Testis (tissue), 3 donors: ENCODE results near the gene SHQ1. TPM values are rescaled to one million over a fixed set of nuclear protein-coding genes. Genes with fewer than 3 reads are reported as not detected.

Experiments used
- DNase-seq: peaks from one replicate; pipeline ENCODE4 v3.0.0-alpha.2; 2019
- H3K27ac ChIP-seq, 2 donors: fragments of 200-600 bp; sonication (generic); one replicate each; pipeline ENCODE4 v1.5.1; 2019
- H3K27me3 ChIP-seq: fragments of 200-600 bp; sonication (generic); one replicate; pipeline ENCODE4 v1.5.1; 2019
- H3K36me3 ChIP-seq: fragments of 200-600 bp; sonication (generic); one replicate; pipeline ENCODE4 v1.5.1; 2017; ENCODE audit warnings: low read depth; ENCODE audit errors: missing control alignments
- H3K4me1 ChIP-seq: fragments of 200-600 bp; sonication (generic); one replicate; pipeline ENCODE4 v1.5.1; 2019
- H3K4me3 ChIP-seq, 2 donors: fragments of 200-600 bp; sonication (generic); one replicate each; pipeline ENCODE4 v1.5.1; 2017 to 2019
- H3K9me3 ChIP-seq: fragments of 200-600 bp; sonication (generic); one replicate; pipeline ENCODE4 v1.5.1; 2017
- CTCF ChIP-seq, 3 experiments: fragments of 450-650 bp in 2 of 3; fragments of 200-600 bp in 1 of 3; sonication (generic) in 1 of 3; IDR thresholded peaks; one replicate each; pipeline ENCODE4 v1.5.1; 2016 to 2019; ENCODE audit warnings: antibody characterized with exemption in 3 of 3, mild to moderate bottlenecking in 2 of 3, moderate library complexity in 1 of 3
- POLR2A ChIP-seq: fragments of 450-650 bp; IDR thresholded peaks from one replicate; pipeline ENCODE4 v1.6.1; 2017; ENCODE audit warnings: antibody characterized with exemption, mild to moderate bottlenecking, moderate library complexity
- WGBS, 2 donors: methylation state at CpG; one replicate each; pipeline ENCODE4 v1.1.5; 2018; 5-methylcytosine and 5-hydroxymethylcytosine counted together
- intact Hi-C: fragments of 100-400 bp; cut with DNase I; formaldehyde crosslinking; loops from one replicate; pipeline ENCODE4 v1.15.1; 2023; ENCODE audit warnings: low total_unique reads
- polyA plus RNA-seq: library from polyadenylated mRNA; stranded (reverse); fragments of 350-450 nt; fragmentation: Illumina TruSeq; extraction: RNeasy Lipid Tissue Mini Kit (QIAGEN cat#74804); gene quantifications from one replicate; pipeline ENCODE4 v1.2.3, GENCODE V29; 2014; ENCODE audit warnings: low read depth, low replicate concordance; ENCODE audit not compliant: insufficient read depth
- total RNA-seq, 2 donors: library from RNA; depleted of rRNA; stranded (reverse); fragments of >200 nt; gene quantifications; one replicate each; pipeline ENCODE4 v1.2.3, GENCODE V29; 2016

Gene SHQ1
- total and polyA plus RNA-seq, 3 donors from 2014 or later = 20.1 to 26.9 (median 21.2) TPM

DNA sequence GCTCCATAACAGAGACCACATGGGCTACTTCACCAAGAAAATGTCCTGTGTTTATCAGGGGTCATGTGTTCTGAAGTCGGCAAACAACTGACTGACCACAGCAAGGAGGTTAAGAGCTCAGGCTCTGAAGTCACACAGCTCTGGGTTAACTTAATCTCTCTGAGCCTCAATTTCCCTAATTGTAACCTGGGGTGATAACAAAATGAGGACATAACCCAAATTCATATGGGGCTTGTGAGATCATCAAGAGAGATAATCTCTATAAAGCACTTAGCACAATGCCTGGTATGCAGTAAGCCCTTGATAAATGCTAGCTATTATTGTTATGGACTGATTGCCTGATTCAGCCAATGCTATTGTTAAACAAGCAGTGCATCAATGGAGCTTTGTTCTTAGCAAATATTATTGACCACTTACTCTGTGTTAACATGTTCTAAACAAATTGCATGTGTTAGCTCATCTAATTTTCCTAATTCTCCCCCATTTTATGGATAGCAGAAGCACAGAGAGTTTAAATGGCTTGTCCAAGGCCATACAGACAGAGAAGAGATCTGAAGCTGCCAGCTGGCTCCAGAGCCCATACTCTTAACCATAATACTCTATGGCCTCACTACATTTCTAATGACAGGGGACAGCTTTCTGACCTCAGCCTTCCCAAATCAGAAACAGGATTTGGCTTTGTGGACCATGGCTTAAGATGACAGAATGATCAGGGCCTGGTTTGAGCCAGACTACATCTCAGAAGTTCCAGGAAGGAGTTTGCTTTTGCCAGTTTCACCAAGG is 78.3 kb downstream of the SHQ1 start:
- H3K27ac ChIP-seq = no peak overlapping the region
- no peaks in the 10 kb centered on the region for H3K9me3 ChIP-seq
- 67 to 100% methylated on average over 1 of the region's 1 CpG for WGBS, 2 donors
- H3K4me1 ChIP-seq = no peaks in the 10 kb centered on the region
- no peak overlapping the region for H3K4me3 ChIP-seq
- no peak for DNase-seq
- TF ChIP-seq CTCF (IDR thresholded peaks at IDR 0.05) (no peak), POLR2A (no peak)
- no peaks in the 10 kb centered on the region for H3K36me3 ChIP-seq
- H3K27me3 ChIP-seq = no peaks in the 10 kb centered on the region
- intact Hi-C loops = no loop called here

DNA sequence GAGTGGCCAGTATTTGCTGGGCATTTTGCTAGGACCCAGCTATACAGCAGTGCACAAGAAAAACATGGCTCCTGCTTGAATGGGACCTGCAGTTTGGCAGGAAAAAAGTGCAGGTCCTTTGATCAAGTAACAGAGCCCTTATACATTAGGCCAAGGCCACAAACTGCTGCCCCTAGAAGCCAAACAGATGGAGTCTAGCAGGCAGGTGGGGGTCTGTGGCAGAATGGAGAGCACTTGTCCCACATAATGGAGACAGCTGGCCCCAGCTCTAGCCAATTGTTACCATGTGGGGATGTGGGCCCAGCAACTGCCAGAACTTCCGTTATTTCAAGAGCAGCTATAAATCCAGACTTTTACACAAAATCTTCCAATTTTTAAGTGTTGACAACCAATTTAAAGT is 79.3 kb downstream of the SHQ1 start:
- WGBS, 2 donors = 85 to 100% methylated on average over 1 of the region's 1 CpG
- no peak for DNase-seq
- no peak overlapping the region for H3K27ac ChIP-seq

GRCh38 chr3:72768481-72768880 is 79.8 kb downstream of the SHQ1 start:
- H3K4me1 ChIP-seq = no peaks in the 10 kb centered on the region
- 64 to 71% methylated on average over 6 of the region's 6 CpGs for WGBS, 2 donors
- no peak for DNase-seq
- H3K27me3 ChIP-seq = no peaks in the 10 kb centered on the region
- no peak overlapping the region for H3K4me3 ChIP-seq
- H3K36me3 ChIP-seq = no peaks in the 10 kb centered on the region
- TF ChIP-seq POLR2A (no peak), CTCF (IDR thresholded peaks at IDR 0.05) (no peak)
- H3K9me3 ChIP-seq = no peaks in the 10 kb centered on the region
- no peak overlapping the region for H3K27ac ChIP-seq
- intact Hi-C loops = no loop called here

More for the DNA sequence above, 79.3 kb downstream of the SHQ1 start:
- no peaks in the 10 kb centered on the region for H3K27me3 ChIP-seq
- H3K4me1 ChIP-seq = no peaks in the 10 kb centered on the region
- no peaks in the 10 kb centered on the region for H3K9me3 ChIP-seq
- intact Hi-C loops = no loop called here
- TF ChIP-seq CTCF (IDR thresholded peaks at IDR 0.05) = no peak
- TF ChIP-seq POLR2A = no peak
- H3K36me3 ChIP-seq = no peaks in the 10 kb centered on the region
- no peak overlapping the region for H3K4me3 ChIP-seq

- intact Hi-C loops = no loop called here
- DNase-seq = no peak
Observed at GRCh38 chr3:72768006-72768441, 80.2 kb downstream of the SHQ1 start.

More at GRCh38 chr3:72768006-72768441, 80.2 kb downstream of the SHQ1 start:
- Histone ChIP-seq H3K27me3 (no peaks in the 10 kb centered on the region), H3K4me1 (no peaks in the 10 kb centered on the region), H3K36me3 (no peaks in the 10 kb centered on the region), H3K9me3 (no peaks in the 10 kb centered on the region), H3K4me3 (no peak overlapping the region), H3K27ac (no peak overlapping the region)
- WGBS, 2 donors = 29 to 36% methylated on average over 5 of the region's 5 CpGs
- no peak for TF ChIP-seq CTCF (IDR thresholded peaks at IDR 0.05)
